Panc1 (cell line): ENCODE results near the gene CALCA. TPM values are rescaled to one million over a fixed set of nuclear protein-coding genes. Genes with fewer than 3 reads are reported as not detected.

Experiments
- ATAC-seq: fragments of 200-7000 bp; cut with Tn5 transposase; 2 replicates; pipeline ENCODE4 v1.9.1; 2020; ENCODE audit warnings: mild to moderate bottlenecking, moderate library complexity
- BruUV-seq: library from RNA; stranded (reverse); fragments of 400-500 nt; replicated peaks from 2 replicates; lab custom pipeline; 2021; lab: Mats Ljungman, UMichigan
- CTCF ChIA-PET: fragments of 300-600 bp; sonication (Branson Sonifier 250); formaldehyde crosslinking; loops from one replicate; lab custom pipeline; 2022; ENCODE audit warnings: antibody characterized with exemption; lab: Charles Lee
- POLR2A ChIA-PET: fragments of 300-600 bp; sonication (Branson Sonifier 250); formaldehyde crosslinking; loops from one replicate; lab custom pipeline; 2022; ENCODE audit warnings: antibody characterized with exemption; lab: Charles Lee
- DNase-seq: peaks from one replicate; pipeline ENCODE4 v3.0.0-alpha.2; 2010; ENCODE audit warnings: low read depth, low spot score
- H3K27ac ChIP-seq: 2 replicates; pipeline ENCODE4 v1.5.1; 2011; ENCODE audit warnings: mild to moderate bottlenecking, low read length, inconsistent platforms
- H3K27me3 ChIP-seq: fragments of 200-500 bp; sonication (Bioruptor generic); 2 replicates; pipeline ENCODE4 v1.6.0; 2014; ENCODE audit warnings: low read length, inconsistent platforms; ENCODE audit not compliant: control insufficient read depth, insufficient read depth
- H3K36me3 ChIP-seq: fragments of 200-500 bp; sonication (Bioruptor generic); 2 replicates; pipeline ENCODE4 v1.5.1; 2014; ENCODE audit warnings: inconsistent platforms, mild to moderate bottlenecking, low read length, moderate library complexity; ENCODE audit not compliant: control insufficient read depth, insufficient read depth
- H3K4me1 ChIP-seq: 2 replicates; pipeline ENCODE4 v1.5.1; 2011; ENCODE audit warnings: inconsistent platforms, mild to moderate bottlenecking, low read length, moderate library complexity; ENCODE audit not compliant: control insufficient read depth, insufficient read depth
- H3K4me3 ChIP-seq, 2 experiments: 2 replicates each; pipeline ENCODE4 v1.5.1; 2011 to 2012; ENCODE audit warnings: low read depth in 2 of 2, low read length in 2 of 2, mild to moderate bottlenecking in 2 of 2, inconsistent platforms in 1 of 2, moderate library complexity in 1 of 2
- H3K9me3 ChIP-seq: fragments of 200-500 bp; sonication (Bioruptor generic); 2 replicates; pipeline ENCODE4 v1.5.1; 2014; ENCODE audit warnings: low read depth, mild to moderate bottlenecking, inconsistent platforms, low read length, moderate library complexity; ENCODE audit not compliant: control insufficient read depth, insufficient read depth
- CTCF ChIP-seq: fragments of 450-650 bp; IDR thresholded peaks from 2 replicates; pipeline ENCODE4 v1.5.1; 2017; ENCODE audit warnings: mild to moderate bottlenecking
- POLR2AphosphoS5 ChIP-seq: IDR thresholded peaks from 2 replicates; pipeline ENCODE4 v1.6.1; 2012; ENCODE audit warnings: mild to moderate bottlenecking, low read depth, low read length, moderate library complexity
- REST ChIP-seq, 2 experiments: IDR thresholded peaks; 2 replicates each; pipeline ENCODE4 v1.6.1; 2011 to 2012; ENCODE audit warnings: low read depth in 2 of 2, control low read depth in 1 of 2, low read length in 1 of 2, mild to moderate bottlenecking in 1 of 2, moderate library complexity in 1 of 2; ENCODE audit not compliant: insufficient read depth in 1 of 2
- SIN3A ChIP-seq: IDR thresholded peaks from 2 replicates; pipeline ENCODE4 v1.6.1; 2012; ENCODE audit warnings: low read depth, mild to moderate bottlenecking, low read length, moderate library complexity, borderline replicate concordance; ENCODE audit not compliant: insufficient read depth
- TCF7L2 ChIP-seq: IDR thresholded peaks from 2 replicates; pipeline ENCODE4 v1.6.1; 2011; ENCODE audit warnings: mild to moderate bottlenecking, low read depth, low read length, inconsistent platforms
- in situ Hi-C: cut with HindIII; loops from 2 replicates; pipeline ENCODE4 v1.10.0; 2016; ENCODE audit warnings: low sequenced_read_pairs, low pct_unique_long_range_greater_than_20kb
- intact Hi-C: fragments of 100-400 bp; cut with micrococcal nuclease; formaldehyde crosslinking; loops from one replicate; pipeline ENCODE4 v1.10.0; 2022; ENCODE audit not compliant: unreplicated experiment
- total RNA-seq: library from RNA; stranded (reverse); gene quantifications from one replicate; pipeline ENCODE4 v1.2.1, GENCODE V29; 2021; ENCODE audit not compliant: unreplicated experiment

CALCA gene
- total RNA-seq, 1 experiment from 2014 or later = not detected

GRCh38 chr11:14924318-14924717 is 47.8 kb downstream of the CALCA start:
- in situ Hi-C loops = no loop called here
- Histone ChIP-seq H3K27me3 (peaks cover 6% of the 10 kb centered on the region), H3K4me1 (no peaks in the 10 kb centered on the region), H3K36me3 (no peaks in the 10 kb centered on the region), H3K27ac (no peak overlapping the region), H3K4me3 (no peak overlapping the region), H3K9me3 (no peaks in the 10 kb centered on the region)
- no TSS peak for BruUV-seq
- CTCF ChIA-PET = no interaction called here
- DNase-seq (no peak), ATAC-seq (no peak)
- POLR2A ChIA-PET = no interaction called here
- TF ChIP-seq REST (IDR thresholded peaks at IDR 0.05; ENCODE audit: insufficient read depth in 1 of 2, low read depth in 2 of 2, low read length in 1 of 2) = no peak
- TF ChIP-seq SIN3A = no peak
- TF ChIP-seq CTCF = no peak
- no peak for TF ChIP-seq TCF7L2
- no peak for TF ChIP-seq POLR2AphosphoS5
- intact Hi-C loops = no loop called here

Other genes starting within 250 kb of the CALCA start
- 11.2 TPM for gene CYP2R1, start 80.1 kb downstream of the CALCA start, total RNA-seq
- not detected for gene CALCB, start 101.2 kb upstream of the CALCA start, total RNA-seq
- gene INSC, start 142.6 kb upstream of the CALCA start, total RNA-seq = 0.08 TPM